T-cell (primary cell): Measurements from ENCODE around the gene RAP1GAP2. TPM values are rescaled to one million over a fixed set of nuclear protein-coding genes. Genes with fewer than 3 reads are reported as not detected.

Experiments used
- ATAC-seq, 4 experiments: fragments of 200-7000 bp in 3 of 4; fragments of 150-1000 bp in 1 of 4; cut with Tn5 transposase; replicated peaks in 1 of 4; 1 replicate in 3 of 4; 2 replicates in 1 of 4; pipeline ENCODE4 v1.10.0; 2021; ENCODE audit warnings: moderate library complexity in 3 of 4, mild to moderate bottlenecking in 2 of 4, moderate number of reproducible peaks in 1 of 4
- CTCF ChIA-PET, 2 donors: fragments of 300-600 bp; sonication (Branson Sonifier 250); formaldehyde crosslinking; loops; one replicate each; lab custom pipeline; 2022; ENCODE audit warnings: antibody characterized with exemption in 2 of 2; lab: Charles Lee
- POLR2A ChIA-PET, 2 donors: fragments of 300-600 bp; sonication (Branson Sonifier 250); formaldehyde crosslinking; loops; one replicate each; lab custom pipeline; 2022; ENCODE audit warnings: antibody characterized with exemption in 2 of 2; lab: Charles Lee
- DNase-seq, 35 experiments: peaks; one replicate each; pipeline versions ENCODE4 v3.0.0 to v3.0.0-alpha.2; 2013 to 2023
- H3K27ac ChIP-seq: one replicate; pipeline ENCODE4 v1.5.1; 2013; ENCODE audit warnings: low read length
- H3K27me3 ChIP-seq, 2 experiments: replicated peaks in 1 of 2; 1 replicate in 1 of 2; 2 replicates in 1 of 2; pipeline versions ENCODE4 v1.6.1 to v1.7.0; 2013; ENCODE audit warnings: low read length in 1 of 2, mixed read lengths in 1 of 2; ENCODE audit not compliant: control insufficient read depth in 2 of 2, insufficient read depth in 2 of 2; ENCODE audit errors: extremely low read depth in 1 of 2
- H3K36me3 ChIP-seq, 2 donors: 1 replicate in 1 of 2; 2 replicates in 1 of 2; pipeline versions ENCODE4 v1.6.1 to v1.7.0; 2013; ENCODE audit warnings: low read length in 1 of 2; ENCODE audit not compliant: control insufficient read depth in 2 of 2, insufficient read depth in 1 of 2; ENCODE audit errors: extremely low read depth in 1 of 2
- H3K4me1 ChIP-seq, 2 experiments: 1 replicate in 1 of 2; 2 replicates in 1 of 2; pipeline versions ENCODE4 v1.6.1 to v1.7.0; 2013; ENCODE audit warnings: low read length in 2 of 2, mixed read lengths in 1 of 2; ENCODE audit not compliant: insufficient read depth in 2 of 2, control insufficient read depth in 1 of 2; ENCODE audit errors: extremely low read depth in 1 of 2
- H3K4me3 ChIP-seq, 2 donors: 1 replicate in 1 of 2; 2 replicates in 1 of 2; pipeline versions ENCODE4 v1.5.1 to v1.7.0; 2013; ENCODE audit warnings: mild to moderate bottlenecking in 2 of 2, low read length in 1 of 2, moderate library complexity in 1 of 2; ENCODE audit not compliant: control insufficient read depth in 1 of 2; ENCODE audit errors: extremely low read depth in 1 of 2
- H3K9me3 ChIP-seq: 2 replicates; pipeline ENCODE4 v1.7.0; 2013
- H3K27ac Mint-ChIP-seq, 2 donors: one replicate each; pipeline ENCODE4 v1.8.0; 2020 to 2021; ENCODE audit warnings: mild to moderate bottlenecking in 2 of 2, mixed read lengths in 2 of 2
- H3K27me3 Mint-ChIP-seq, 2 donors: one replicate each; pipeline ENCODE4 v1.8.0; 2021 to 2022; ENCODE audit warnings: mixed read lengths in 2 of 2
- H3K36me3 Mint-ChIP-seq: one replicate; pipeline ENCODE4 v1.8.0; 2021; ENCODE audit warnings: mixed read lengths
- H3K4me1 Mint-ChIP-seq, 3 donors: one replicate each; pipeline ENCODE4 v1.8.0; 2020 to 2022; ENCODE audit warnings: mixed read lengths in 3 of 3, mild to moderate bottlenecking in 1 of 3
- H3K4me3 Mint-ChIP-seq, 3 donors: one replicate each; pipeline ENCODE4 v1.8.0; 2020 to 2022; ENCODE audit warnings: mild to moderate bottlenecking in 3 of 3, mixed read lengths in 3 of 3, moderate library complexity in 3 of 3
- H3K9me3 Mint-ChIP-seq, 3 donors: one replicate each; pipeline ENCODE4 v1.8.0; 2020 to 2022; ENCODE audit warnings: mixed read lengths in 3 of 3
- WGBS: methylation state at CpG from one replicate; pipeline ENCODE4 v1.1.5; 2013; ENCODE audit warnings: missing lambda C conversion rate; ENCODE audit not compliant: insufficient coverage; 5-methylcytosine and 5-hydroxymethylcytosine counted together
- total RNA-seq, 35 experiments: library from RNA in 6 of 35; stranded (reverse) in 6 of 35; fragments of 120-200 nt in 1 of 35; gene quantifications; one replicate each; pipeline versions ENCODE4 v1.2.1 to v1.2.4 and lab custom pipeline; 2013 to 2026

Gene RAP1GAP2
- total RNA-seq, 5 donors from 2014 or later (not counting 1 experiment from before 2014, with no cell fraction given), result 8.0 to 77.7 (median 13.3) TPM

GRCh38 chr17:2933606-2934005, 137.4 kb downstream of the RAP1GAP2 start:
- peaks cover 29 to 44% (median 31%) of the 10 kb centered on the region in 3 donors for H3K4me1 Mint-ChIP-seq
- no peak overlapping the region for H3K27ac Mint-ChIP-seq
- Histone ChIP-seq H3K36me3 (peaks cover 0 to 14% of the 10 kb centered on the region in 2 donors), H3K27ac (no peak overlapping the region), H3K9me3 (no peaks in the 10 kb centered on the region), H3K27me3 (no peaks in the 10 kb centered on the region), H3K4me3 (no peak overlapping the region), H3K4me1 (peaks cover 0 to 27% of the 10 kb centered on the region in 2 experiments)
- no peaks in the 10 kb centered on the region for H3K27me3 Mint-ChIP-seq
- H3K4me3 Mint-ChIP-seq, result no peak overlapping the region
- CTCF ChIA-PET, result no interaction called here
- no peaks in the 10 kb centered on the region for H3K9me3 Mint-ChIP-seq
- no peak for ATAC-seq
- WGBS, result 96% methylated on average over 11 of the region's 11 CpGs
- peaks cover 29% of the 10 kb centered on the region for H3K36me3 Mint-ChIP-seq
- POLR2A ChIA-PET, result no interaction called here
- no peak for DNase-seq

DNA sequence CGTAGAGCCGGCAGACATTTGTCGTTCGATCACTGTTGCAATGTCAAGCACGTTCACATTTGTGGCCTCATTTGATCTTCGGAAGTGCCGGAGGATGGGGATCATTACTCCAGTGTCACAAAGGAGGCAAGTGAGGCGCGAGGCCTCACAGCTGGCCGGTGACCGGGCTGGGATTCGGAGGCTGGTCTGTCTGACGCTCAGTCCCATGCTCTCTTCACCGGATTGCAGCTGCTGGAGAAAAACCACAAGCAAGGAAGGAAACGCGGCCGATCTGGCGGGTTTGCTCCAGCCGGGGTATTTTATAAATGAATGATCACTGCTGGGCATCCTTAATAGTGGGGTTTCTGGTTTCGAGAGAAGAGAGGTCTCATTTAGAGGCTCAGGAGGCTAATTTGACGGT, 139.4 kb downstream of the RAP1GAP2 start:
- Mint-ChIP-seq H3K4me1 (peaks cover 22 to 32% (median 23%) of the 10 kb centered on the region in 3 donors), H3K27ac (no peak overlapping the region), H3K4me3 (no peak overlapping the region), H3K27me3 (no peaks in the 10 kb centered on the region), H3K36me3 (peaks cover 29% of the 10 kb centered on the region), H3K9me3 (no peaks in the 10 kb centered on the region)
- H3K36me3 ChIP-seq, result peaks cover 0 to 18% of the 10 kb centered on the region in 2 donors
- DNase-seq (no peak), ATAC-seq (no peak)
- WGBS, result 68% methylated on average over 14 of the region's 21 CpGs
- ChIA-PET POLR2A (no interaction called here), CTCF (no interaction called here)
- H3K4me3 ChIP-seq, result no peak overlapping the region
- H3K27ac ChIP-seq, result no peak overlapping the region
- H3K4me1 ChIP-seq, result peaks cover 0 to 10% of the 10 kb centered on the region in 2 experiments
- H3K27me3 ChIP-seq, result no peaks in the 10 kb centered on the region
- H3K9me3 ChIP-seq, result no peaks in the 10 kb centered on the region

DNA sequence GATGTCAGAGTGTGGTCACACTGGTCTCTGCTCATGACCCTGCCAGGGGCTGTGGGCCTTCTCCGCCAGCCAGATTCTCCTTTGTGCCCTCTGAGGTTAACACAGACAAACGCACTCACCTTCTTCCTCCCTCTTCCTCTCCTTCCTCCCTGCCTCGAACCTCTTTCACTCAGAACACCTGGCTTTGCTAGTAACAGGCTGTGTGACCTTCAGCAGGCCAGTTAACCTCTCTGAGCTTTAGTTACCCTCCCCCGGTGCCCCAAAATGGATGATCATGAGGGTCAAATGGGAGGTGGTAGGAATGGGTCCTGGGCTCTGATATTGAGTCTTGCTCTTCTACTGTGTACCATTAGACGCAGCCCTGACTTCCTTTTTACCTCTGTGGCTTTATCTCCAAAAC, 140.1 kb downstream of the RAP1GAP2 start:
- H3K9me3 ChIP-seq, result no peaks in the 10 kb centered on the region
- WGBS, result 67% methylated on average over 1 of the region's 5 CpGs
- no peaks in the 10 kb centered on the region for H3K27me3 Mint-ChIP-seq
- H3K27me3 ChIP-seq, result no peaks in the 10 kb centered on the region
- peaks cover 0 to 5% of the 10 kb centered on the region in 2 experiments for H3K4me1 ChIP-seq
- no peak overlapping the region for H3K4me3 Mint-ChIP-seq
- no peak overlapping the region for H3K27ac Mint-ChIP-seq
- no peaks in the 10 kb centered on the region for H3K9me3 Mint-ChIP-seq
- DNase-seq, result no peak
- no peak overlapping the region for H3K4me3 ChIP-seq
- CTCF ChIA-PET, result no interaction called here
- peaks cover 0 to 18% of the 10 kb centered on the region in 2 donors for H3K36me3 ChIP-seq
- H3K36me3 Mint-ChIP-seq, result peaks cover 29% of the 10 kb centered on the region
- POLR2A ChIA-PET, result no interaction called here
- H3K27ac ChIP-seq, result no peak overlapping the region
- ATAC-seq, result no peak
- H3K4me1 Mint-ChIP-seq, result peaks cover 16 to 25% (median 18%) of the 10 kb centered on the region in 3 donors

- no peaks in the 10 kb centered on the region for H3K27me3 Mint-ChIP-seq
- H3K4me3 ChIP-seq, result no peak overlapping the region
- H3K4me1 Mint-ChIP-seq, result peaks cover 13 to 24% (median 15%) of the 10 kb centered on the region in 3 donors
- no peaks in the 10 kb centered on the region for H3K9me3 ChIP-seq
- no peak overlapping the region for H3K27ac Mint-ChIP-seq
- no peak overlapping the region for H3K4me3 Mint-ChIP-seq
- POLR2A ChIA-PET, result no interaction called here
- ATAC-seq, result no peak
- no peaks in the 10 kb centered on the region for H3K9me3 Mint-ChIP-seq
- no peak overlapping the region for H3K27ac ChIP-seq
- WGBS, result 89% methylated on average over 5 of the region's 7 CpGs
- H3K36me3 Mint-ChIP-seq, result peaks cover 29% of the 10 kb centered on the region
- H3K36me3 ChIP-seq, result peaks cover 0 to 18% of the 10 kb centered on the region in 2 donors
- CTCF ChIA-PET, result no interaction called here
- no peaks in the 10 kb centered on the region for H3K27me3 ChIP-seq
- DNase-seq, result no peak
- H3K4me1 ChIP-seq, result peaks cover 0 to 2% of the 10 kb centered on the region in 2 experiments
Observed at GRCh38 chr17:2936771-2937321, 140.6 kb downstream of the RAP1GAP2 start.

DNA sequence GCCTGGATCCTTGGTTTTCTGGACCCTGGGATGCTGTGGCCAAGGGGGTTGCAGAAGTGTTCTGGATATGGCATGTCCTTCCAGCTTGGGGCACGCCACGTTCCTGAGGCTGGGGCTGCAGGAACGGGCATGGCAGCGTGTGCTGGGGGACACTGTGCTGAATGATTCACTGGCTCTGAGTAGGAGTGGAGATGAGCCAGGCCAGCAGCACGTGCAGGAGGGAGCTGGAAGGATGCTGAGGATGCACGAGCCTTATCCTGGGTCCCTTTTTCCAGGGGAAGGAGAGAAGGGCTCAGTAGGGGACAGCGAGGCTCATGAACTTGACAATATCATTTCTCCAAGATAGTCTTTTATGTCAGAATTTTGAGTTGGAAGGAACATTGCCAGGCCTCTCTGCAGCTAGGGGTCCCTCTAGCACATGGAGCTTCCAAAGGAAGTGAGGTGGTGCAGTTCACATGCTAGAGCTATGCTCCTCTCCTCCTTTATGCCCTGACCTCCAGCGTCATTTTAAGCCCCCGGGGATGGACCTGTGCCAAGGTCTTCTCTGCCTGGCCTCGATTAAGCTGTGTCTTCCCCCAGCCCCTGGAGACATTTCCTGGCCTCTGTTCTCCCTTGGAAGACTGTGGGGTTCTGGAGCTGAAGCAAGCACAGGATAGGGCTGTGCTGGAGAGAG, 141.2 kb downstream of the RAP1GAP2 start:
- Histone ChIP-seq H3K4me3 (no peak overlapping the region), H3K27ac (no peak overlapping the region), H3K27me3 (no peaks in the 10 kb centered on the region), H3K4me1 (peaks cover 0 to 2% of the 10 kb centered on the region in 2 experiments), H3K9me3 (no peaks in the 10 kb centered on the region), H3K36me3 (peaks cover 0 to 18% of the 10 kb centered on the region in 2 donors)
- Mint-ChIP-seq H3K36me3 (peaks cover 25% of the 10 kb centered on the region), H3K4me1 (peaks cover 13 to 24% (median 16%) of the 10 kb centered on the region in 3 donors), H3K27ac (peak overlapping the region in 1 of 2 donors; percentile 16), H3K27me3 (no peaks in the 10 kb centered on the region), H3K9me3 (no peaks in the 10 kb centered on the region), H3K4me3 (no peak overlapping the region)
- DNase-seq (no peak), ATAC-seq (no peak)
- 71% methylated on average over 9 of the region's 10 CpGs for WGBS
- ChIA-PET POLR2A (no interaction called here), CTCF (no interaction called here)

- DNase-seq (no peak), ATAC-seq (no peak)
- H3K27me3 ChIP-seq, result no peaks in the 10 kb centered on the region
- Mint-ChIP-seq H3K36me3 (peaks cover 9% of the 10 kb centered on the region), H3K27me3 (no peaks in the 10 kb centered on the region), H3K4me1 (peaks cover 32 to 41% (median 33%) of the 10 kb centered on the region in 3 donors), H3K27ac (no peak overlapping the region), H3K9me3 (no peaks in the 10 kb centered on the region), H3K4me3 (no peak overlapping the region)
- no peaks in the 10 kb centered on the region for H3K9me3 ChIP-seq
- H3K36me3 ChIP-seq, result peaks cover 0 to 6% of the 10 kb centered on the region in 2 donors
- CTCF ChIA-PET, result interaction anchor here in 1 of 2 donors (0.6 to 0.7 kb wide), 2 partner anchors 153 to 680 kb away, joined by 4 to 6 read pairs; no protein-coding TSS in a partner anchor
- POLR2A ChIA-PET, result no interaction called here
- 94% methylated on average over 23 of the region's 26 CpGs for WGBS
- H3K27ac ChIP-seq, result no peak overlapping the region
- H3K4me3 ChIP-seq, result no peak overlapping the region
- peaks cover 10 to 14% of the 10 kb centered on the region in 2 experiments for H3K4me1 ChIP-seq
Observed at GRCh38 chr17:2939714-2940351, 143.6 kb downstream of the RAP1GAP2 start.
